GM19463 (cell line): ENCODE results near the gene PODN.

Source experiments
- ATAC-seq: cut with Tn5 transposase; IDR thresholded peaks from one replicate; pipeline ENCODE4 v1.9.1; 2021; ENCODE audit warnings: mild to moderate bottlenecking, moderate library complexity; ENCODE audit not compliant: unreplicated experiment

The PODN gene

DNA sequence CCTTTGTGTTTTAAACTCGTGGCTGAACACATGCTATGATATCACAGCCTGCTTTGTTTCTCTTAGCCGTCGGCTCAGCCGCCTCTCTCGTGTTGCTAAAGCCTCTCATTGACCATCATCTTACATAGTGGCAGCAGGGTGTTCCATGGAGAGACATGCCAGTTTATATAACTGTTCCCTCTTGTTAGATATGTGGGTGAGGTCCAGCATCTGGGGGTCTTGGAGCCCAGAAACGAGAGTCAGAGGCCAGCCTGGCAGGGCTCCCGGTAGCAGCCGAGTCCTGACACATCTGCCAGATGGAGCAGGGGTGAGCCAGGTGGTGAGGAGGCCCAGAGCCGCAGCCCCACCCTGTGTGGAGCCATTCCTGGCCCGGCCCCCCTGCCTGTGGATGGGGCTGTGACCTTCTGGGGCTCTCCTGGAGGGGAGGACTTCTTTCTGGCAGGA lies 11.9 kb downstream of the PODN start:
- no peak for ATAC-seq

DNA sequence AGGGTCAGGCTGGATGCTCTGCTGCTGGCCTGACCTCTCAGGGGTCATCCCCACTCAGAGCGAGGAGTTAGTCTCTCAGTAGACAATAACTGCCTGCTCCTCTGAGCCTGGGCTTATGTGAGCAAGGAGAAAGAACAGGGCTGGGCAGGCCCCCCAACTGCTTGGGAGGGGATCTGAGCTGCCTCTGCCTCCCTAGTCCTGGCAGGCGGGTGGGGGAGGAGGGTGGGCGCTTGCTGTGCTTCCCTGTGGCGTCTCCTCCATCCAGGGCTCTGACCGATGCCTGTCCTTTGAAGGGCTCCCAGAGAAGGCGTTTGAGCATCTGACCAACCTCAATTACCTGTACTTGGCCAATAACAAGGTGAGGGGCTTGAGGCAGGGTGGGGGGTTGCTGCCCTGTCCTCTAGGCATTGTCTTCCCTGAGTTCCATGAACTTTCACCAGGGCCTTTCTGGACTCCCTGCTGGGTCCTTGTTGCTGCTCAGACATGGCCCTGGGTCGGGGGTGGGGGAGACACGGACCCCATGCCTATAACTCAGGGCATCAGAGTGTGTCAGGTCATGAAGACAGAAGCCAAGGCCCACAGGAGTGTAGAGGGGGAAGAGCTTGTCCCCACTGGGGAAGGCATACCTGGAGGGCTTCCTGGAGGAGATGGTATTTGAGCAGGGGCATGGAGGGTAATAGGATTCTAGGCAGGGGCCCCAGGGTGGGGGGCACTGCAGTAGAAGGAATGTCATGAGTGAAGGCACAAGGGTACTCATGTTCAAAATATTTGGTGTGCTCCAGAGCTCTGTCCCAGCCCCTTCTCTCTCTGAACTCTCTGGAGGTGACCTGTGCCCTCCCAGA lies 12.5 kb downstream of the PODN start:
- ATAC-seq, result no peak

GRCh38 chr1:53075206-53075605 lies 13.2 kb downstream of the PODN start:
- ATAC-seq, result no peak

GRCh38 chr1:53075761-53076163 lies 13.7 kb downstream of the PODN start:
- no peak for ATAC-seq

- no peak for ATAC-seq
Measured at GRCh38 chr1:53076165-53076564, 14.2 kb downstream of the PODN start.

GRCh38 chr1:53076721-53077598 lies 14.9 kb downstream of the PODN start:
- no peak for ATAC-seq

GRCh38 chr1:53077599-53077965 lies 15.6 kb downstream of the PODN start:
- ATAC-seq, result no peak

DNA sequence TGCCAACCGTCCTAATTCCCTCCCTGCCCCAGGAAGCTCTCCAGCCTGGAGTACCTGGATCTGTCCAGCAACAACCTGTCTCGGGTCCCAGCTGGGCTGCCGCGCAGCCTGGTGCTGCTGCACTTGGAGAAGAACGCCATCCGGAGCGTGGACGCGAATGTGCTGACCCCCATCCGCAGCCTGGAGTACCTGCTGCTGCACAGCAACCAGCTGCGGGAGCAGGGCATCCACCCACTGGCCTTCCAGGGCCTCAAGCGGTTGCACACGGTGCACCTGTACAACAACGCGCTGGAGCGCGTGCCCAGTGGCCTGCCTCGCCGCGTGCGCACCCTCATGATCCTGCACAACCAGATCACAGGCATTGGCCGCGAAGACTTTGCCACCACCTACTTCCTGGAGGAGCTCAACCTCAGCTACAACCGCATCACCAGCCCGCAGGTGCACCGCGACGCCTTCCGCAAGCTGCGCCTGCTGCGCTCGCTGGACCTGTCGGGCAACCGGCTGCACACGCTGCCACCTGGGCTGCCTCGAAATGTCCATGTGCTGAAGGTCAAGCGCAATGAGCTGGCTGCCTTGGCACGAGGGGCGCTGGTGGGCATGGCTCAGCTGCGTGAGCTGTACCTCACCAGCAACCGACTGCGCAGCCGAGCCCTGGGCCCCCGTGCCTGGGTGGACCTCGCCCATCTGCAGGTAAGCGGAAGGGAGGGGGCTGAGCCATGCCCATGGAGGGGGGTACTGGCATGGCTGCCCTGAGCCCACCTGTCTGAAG lies 16.5 kb downstream of the PODN start:
- no peak for ATAC-seq

GRCh38 chr1:53079251-53079650 lies 17.2 kb downstream of the PODN start:
- no peak for ATAC-seq

- no peak for ATAC-seq
Measured at GRCh38 chr1:53080041-53080440, 18.0 kb downstream of the PODN start.

DNA sequence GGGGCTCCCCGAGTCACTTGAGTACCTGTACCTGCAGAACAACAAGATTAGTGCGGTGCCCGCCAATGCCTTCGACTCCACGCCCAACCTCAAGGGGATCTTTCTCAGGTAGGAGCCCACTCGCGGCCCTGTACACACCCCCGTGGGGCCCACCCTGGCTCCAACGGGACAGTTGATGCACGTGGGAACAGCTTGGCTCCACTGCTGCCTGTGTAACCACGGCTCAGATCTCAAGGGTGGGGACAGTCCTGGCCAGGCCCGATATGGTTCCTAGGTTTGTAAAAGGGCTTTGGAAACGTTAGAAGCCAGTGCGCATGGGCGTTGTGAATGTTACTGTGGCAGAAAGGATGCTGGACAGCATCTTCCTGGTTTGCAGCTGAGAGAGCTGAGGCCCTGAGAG lies 18.8 kb downstream of the PODN start:
- ATAC-seq, result no peak

- no peak for ATAC-seq
Measured at GRCh38 chr1:53081384-53082066, 19.5 kb downstream of the PODN start.

GRCh38 chr1:53082826-53083455 lies 20.9 kb downstream of the PODN start:
- no peak for ATAC-seq

DNA sequence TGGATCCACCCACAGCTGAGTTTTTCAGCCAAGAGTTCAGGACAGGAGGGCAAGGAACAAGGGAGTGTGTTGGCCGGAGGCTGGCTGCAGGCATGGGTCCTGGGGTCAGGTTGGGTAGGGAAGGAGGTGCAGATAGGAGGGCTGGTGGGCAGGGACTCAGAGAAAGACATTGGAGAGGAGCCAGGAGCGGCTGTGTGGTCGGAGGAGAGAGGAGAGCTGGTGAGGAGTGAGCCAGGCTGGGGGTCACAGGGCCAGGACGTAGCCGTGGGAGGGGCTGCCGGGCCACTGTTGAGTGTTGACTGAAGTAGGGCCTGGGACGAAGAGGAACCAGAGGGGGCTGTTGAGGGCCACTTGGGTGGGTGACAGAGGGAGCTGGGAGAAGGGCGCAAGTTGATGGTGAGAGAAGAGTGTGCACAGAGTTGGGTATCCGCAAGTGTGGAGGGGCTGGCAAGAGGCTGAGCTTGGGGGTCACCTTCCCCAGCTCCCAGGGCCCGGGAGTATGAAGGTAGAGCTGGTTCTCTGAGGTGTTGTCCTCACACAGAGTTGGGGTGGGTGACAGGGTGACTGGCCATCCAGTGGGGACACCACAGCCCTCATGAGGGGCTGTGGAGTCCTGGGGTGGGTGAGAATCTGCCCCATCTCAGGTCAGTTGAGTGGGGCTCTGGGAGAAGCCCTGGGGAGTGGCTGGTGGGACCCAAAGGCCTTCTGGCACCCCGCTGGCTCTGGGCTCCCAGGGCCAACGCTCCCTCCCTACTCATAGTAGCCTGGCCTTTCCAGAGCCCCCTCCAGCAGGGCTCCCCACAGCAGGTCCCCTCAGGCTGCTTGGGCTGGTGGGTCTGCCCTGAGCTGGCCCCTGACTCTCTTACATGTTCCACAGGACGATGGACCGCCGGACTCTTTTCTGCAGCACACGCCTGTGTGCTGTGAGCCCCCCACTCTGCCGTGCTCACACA lies 21.9 kb downstream of the PODN start:
- ATAC-seq, result no peak

- no peak for ATAC-seq
Measured at GRCh38 chr1:53084589-53084971, 22.6 kb downstream of the PODN start.

GRCh38 chr1:53085405-53085804 lies 23.4 kb downstream of the PODN start:
- ATAC-seq, result no peak

- no peak for ATAC-seq
Measured at GRCh38 chr1:53086491-53087070, 24.6 kb downstream of the PODN start.

GRCh38 chr1:53087332-53088285 lies 25.6 kb downstream of the PODN start:
- no peak for ATAC-seq
